Activated CD8-positive, alpha-beta memory T cell treated with anti-CD3 and anti-CD28 coated beads for 4 hours (primary cell): ENCODE data around the gene MACROD2.

Source experiments
- DNase-seq, 2 donors: peaks; one replicate each; pipeline ENCODE4 v3.0.0-alpha.2; 2020; ENCODE audit warnings: low read depth in 2 of 2

The MACROD2 gene

DNA sequence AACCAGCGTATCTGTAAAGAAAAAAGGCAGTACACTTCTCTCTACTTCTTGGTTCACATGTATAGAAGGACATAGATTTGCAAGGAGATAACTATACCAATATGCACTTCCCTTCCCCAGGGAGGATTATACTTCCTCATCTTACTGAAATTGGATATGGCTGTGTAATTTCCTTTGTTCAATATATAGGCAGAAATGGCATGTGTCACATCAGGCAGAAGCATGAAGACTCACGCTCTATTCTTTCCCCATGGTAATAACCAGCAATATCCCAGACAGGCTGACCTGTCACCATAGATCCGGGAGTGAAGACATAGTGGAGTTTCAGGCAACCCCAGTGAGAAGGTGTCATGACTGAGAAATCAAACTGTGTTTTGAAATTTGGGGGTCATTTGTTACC is 2059.7 kb downstream of the MACROD2 start:
- no peak for DNase-seq

DNA sequence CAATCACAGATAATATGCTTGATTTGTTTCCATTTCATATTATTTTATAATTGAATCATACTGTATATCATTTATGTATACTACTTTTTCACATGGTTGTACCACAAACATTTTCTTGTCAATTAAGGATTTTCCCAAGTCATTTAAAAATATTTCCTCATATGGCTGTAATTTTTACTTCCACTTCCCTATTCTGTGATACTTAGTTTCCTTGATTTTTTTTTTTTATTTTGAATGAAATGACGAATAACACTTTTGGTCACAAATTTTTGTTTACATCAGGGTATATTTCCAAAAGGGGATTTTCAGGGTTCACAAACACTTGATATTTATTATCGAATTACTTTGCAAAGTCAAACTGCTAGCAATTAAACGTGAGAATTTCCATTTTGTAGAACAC is 2062.3 kb downstream of the MACROD2 start:
- DNase-seq: no peak

DNA sequence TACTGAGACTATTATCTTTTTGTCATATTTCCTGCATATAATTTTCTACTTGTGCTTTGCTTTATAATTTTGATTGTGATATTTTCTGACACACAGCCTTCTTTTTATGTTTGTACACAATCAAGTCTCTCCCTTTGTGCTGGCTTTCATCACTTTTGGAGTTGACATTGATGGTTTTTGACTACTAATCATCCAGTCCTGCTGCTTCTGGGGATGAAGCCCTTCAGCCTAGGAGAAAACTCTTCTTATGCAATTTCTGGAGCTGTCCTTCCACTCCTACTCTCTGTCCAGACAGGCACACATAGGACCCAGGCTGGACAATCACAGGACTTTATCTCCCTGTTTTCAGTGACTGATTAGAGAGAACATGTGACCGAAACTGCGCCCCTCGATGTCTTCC is 2063.0 kb downstream of the MACROD2 start:
- no peak for DNase-seq

DNA sequence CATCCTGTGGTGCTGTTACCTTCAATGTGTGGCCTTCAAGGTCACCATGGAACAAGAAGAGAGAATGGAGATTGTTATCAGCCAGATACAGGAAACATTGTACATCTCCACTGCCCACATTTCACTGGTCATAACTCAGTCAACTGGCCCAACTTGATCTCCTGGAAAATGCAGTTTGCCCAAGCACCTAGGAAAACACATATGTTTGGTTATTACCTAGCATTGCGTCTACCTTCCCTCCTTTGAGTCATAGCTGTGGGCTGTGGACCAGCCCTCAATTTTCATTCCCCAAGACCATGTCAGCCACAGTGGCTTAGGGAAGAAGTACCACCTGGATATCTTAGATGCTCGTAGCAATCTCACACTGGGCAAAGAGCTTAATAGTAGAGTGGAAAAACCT is 2064.5 kb downstream of the MACROD2 start:
- DNase-seq: no peak

DNA sequence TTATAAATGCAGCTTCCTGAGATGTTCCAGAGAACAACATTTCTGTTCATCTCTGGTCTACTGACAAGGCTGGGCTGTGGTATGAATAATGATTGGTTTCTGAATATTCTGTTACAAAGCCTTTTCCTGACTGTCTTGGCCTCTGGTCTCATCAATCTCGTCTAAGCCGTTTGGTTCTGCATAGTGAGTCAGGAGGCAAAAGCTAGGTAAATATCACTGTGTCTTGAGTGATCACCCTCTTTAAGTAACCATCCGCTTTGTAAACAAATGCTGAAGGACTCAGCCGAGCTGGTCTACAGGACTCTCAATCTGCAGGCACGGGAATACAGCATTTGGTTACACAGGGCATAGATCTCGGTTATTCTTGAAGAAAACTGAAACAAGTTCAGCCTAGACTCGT is 2066.0 kb downstream of the MACROD2 start:
- DNase-seq: no peak

DNA sequence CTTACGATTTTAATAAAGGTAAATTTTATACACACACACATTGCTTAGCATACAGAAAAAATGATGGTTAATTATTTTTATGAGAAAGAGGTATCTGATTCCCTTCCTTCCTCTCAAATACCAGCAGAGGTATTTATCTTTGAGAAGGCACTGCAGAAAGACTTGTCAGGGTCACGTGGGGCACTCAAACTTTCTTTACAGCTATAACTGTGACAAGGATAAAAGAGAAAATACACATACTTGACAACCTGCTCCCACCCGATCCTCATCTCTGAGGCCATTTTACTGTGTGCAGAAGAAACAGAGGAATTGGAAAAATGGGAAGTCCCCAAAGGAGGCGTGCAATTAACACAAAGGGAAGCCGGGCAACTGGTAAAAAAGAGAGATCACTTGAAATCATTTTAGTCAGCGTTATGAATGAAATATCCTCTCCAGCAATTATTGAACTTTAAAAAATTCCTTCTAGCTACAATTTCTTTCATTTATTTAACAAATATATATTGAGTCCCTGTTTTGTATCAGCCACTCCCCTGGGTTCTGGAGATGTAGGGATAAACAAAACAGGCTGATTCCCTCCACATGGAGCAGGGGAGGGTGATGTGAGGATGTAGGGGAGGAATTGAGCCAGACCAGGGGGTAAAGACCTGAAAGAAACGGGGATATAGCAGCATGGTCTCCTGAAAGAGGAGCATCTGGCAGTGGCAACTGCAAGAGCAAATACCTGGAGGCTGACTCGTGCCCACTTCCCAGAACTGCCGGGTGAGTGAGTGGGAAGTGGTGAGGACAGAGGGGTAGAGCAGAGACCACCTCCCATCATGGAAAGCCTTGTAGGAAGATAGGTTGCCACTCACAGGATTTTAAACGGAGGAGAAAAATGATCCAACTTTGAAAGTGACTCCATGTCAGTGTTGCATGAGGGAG is 2067.6 kb downstream of the MACROD2 start:
- no peak for DNase-seq

DNA sequence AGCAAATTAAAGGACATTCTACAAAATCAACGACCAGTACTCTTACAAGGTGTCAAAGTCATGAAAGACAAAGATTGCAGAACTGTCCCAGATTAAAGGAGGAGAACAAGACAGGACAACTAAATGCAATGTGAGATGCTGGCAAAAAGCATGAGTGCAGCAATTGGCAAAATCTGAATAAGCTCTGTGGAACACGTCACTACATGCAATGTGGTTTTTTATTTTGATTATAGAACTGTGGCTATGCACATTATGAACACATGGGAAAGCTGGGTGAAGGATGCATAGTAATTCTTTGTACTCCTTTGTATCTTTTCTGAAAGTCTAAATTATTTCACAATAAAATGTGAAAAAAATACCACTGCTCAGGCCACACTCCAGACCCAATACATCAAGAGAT is 2068.6 kb downstream of the MACROD2 start:
- DNase-seq: no peak

DNA sequence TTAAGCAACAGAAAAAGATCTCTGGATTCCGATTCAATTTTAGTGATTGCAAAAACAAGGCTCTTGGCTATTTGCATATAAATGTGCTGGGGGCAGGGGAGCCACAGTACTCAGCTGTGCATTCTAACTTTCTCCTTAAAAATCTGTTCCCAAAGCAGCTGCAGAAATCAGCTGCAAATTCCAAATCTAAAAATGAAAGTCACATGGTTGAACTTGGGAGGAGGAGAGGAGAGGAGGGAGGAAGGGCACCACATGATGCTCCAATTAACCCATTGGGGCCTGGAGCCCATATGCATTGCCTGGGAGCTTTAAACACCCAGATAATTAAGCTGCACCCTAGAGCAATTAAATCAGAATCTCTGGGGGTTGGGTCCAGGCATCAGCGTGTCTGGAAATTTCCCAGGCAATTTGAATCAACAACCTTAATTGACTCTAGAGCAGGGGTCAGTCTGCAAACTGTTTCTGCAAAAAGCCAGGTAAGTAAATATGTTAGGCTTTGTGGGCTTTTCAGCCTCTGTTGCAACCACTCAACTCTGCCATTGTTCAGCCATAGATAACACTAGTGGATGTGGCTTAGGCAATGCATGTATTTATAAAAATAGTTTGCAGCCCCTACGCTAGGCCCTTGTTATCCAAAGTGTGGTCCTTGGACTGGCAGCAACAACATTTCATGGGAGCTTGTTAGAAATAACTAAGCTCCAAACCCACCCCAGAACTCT is 2069.8 kb downstream of the MACROD2 start:
- no peak for DNase-seq

DNA sequence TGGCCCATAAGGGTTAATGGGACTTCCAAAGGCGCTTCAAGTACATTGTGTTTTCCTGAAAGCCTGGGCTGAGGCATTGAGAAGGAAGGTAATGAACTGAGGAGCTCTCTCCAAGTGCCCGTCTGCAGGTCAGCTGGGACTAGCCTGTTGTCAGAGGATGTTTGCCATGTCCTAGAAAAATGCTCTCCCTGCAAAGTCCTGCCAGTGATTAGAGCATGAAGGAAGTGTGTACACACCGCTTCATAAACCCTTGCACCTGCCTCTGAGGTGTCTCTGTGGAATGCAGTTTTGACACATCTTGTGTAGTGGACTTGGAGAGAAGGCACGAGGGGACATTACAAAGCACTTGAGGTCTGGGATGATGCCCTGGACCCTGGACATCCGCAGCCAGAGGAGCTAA is 2071.3 kb downstream of the MACROD2 start:
- no peak for DNase-seq

DNA sequence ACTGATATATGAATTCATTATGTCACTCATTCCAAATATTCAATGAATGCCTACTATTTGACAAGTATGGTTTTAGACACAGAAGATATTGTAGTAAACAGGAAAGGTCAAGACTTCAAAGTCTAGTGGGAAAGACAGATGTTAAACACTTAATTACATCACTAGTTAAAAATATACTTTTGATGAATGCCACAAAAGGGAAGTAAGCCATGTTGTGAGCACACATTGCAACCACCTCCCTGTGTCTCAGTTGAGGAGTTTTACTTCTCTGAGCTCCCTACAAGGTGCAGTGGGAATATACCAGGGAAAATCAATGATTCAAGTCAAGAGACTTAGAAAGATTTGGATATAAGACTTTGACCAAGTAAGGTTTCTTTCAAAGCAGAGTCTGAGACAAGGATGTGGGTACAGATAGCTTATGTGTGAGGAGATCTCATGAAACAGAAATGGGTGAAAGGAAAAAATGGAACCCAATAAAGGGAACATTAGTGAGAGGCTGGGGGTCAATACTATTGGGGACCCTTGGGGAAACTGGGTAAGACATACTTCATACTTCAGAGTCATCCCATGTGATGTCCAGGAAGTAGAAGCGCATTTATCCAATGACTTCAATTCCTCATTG is 2074.2 kb downstream of the MACROD2 start:
- DNase-seq: no peak

DNA sequence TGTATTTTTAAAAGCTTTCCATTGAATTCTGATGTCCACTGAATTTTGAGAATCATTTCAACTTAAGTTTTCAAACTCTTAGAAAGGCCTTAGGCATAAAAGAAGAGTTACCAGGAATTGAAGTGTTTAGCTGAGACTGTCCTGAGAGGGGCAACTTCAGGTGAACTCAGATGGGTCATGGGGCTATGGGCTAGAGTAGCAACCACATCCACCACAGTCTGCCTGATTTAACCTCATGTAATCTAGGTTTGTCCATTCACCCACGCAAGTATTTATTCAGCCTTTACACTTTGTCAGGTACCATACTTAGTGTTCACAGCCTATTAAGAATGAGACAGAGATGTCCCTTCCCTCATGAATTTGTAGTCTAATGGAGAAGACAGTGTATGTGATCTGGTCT is 2076.9 kb downstream of the MACROD2 start:
- DNase-seq: no peak

DNA sequence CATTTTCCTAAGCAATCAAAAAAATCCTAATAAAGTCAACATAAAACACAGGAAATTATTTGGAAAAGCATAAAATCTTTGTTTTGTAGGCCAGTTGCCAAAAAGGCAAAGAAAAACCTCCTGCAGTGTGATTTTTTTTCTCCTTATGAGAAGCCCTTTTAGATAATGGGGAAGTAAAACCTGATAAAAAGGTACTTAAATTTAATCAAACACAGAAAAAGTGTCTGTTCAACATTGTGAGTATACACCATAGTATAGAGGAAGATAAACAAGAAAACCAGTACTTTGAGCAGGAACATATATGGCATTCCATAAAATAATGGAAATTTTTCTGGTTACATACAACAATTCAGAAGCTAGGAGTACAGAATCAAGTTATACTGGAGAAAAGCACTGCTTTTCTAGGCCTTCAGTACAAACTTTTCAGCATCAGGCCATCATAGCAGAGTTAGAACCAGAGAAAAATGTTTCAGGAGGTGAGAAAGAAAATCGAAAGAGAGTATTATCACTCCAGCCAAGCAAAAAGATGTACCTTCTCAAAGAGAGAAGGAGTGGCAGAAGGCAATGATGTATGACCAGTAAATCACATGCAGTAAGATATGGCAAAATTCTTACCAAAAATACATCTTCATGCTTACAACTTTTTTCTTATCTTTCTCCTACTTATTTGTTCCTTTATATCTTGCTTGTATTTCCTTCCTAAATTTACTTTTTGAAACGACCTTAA is 2083.0 kb downstream of the MACROD2 start:
- no peak for DNase-seq

DNA sequence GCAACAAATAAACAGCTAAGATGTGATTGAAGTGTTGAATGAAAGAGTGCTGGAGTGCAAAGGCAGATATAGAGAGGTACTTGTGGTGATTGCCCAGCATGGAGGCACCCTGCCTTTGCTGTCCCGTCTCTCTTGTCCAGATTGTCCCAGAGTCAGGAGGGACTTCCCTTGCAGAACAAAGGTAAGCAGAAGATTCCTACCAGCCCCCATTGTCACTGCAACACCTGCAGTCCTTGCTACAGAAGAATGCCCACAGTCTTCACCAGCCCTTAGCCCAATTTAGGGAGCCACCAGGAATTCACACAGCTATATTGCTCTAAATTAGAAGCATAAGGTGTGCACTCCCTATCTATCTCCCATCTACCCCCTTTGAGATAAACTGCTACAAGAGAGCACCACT is 2086.1 kb downstream of the MACROD2 start:
- no peak for DNase-seq

DNA sequence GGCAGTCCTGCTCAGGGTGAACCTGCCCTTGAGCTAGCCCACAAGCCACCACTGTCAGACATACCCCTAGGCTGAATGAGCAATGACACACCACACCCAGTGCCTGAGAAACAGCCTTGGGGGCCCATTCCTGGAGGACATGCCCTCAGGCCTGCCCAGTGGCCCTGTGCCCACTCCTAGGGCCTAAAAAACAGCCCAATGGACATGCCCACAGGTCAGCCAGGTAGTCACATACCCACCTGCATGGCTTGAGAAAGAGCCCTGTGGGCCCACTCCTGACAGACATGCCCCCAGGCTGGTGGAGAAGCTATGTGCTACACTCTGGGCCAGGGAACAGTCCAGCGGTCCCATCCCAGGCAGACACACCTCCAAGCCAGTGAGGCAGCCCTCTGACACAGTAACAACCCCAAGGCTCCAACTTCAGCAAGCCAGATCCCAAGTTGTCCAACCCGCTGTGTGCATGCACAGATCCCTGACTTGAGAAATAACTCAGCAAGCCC is 2086.8 kb downstream of the MACROD2 start:
- DNase-seq: no peak

DNA sequence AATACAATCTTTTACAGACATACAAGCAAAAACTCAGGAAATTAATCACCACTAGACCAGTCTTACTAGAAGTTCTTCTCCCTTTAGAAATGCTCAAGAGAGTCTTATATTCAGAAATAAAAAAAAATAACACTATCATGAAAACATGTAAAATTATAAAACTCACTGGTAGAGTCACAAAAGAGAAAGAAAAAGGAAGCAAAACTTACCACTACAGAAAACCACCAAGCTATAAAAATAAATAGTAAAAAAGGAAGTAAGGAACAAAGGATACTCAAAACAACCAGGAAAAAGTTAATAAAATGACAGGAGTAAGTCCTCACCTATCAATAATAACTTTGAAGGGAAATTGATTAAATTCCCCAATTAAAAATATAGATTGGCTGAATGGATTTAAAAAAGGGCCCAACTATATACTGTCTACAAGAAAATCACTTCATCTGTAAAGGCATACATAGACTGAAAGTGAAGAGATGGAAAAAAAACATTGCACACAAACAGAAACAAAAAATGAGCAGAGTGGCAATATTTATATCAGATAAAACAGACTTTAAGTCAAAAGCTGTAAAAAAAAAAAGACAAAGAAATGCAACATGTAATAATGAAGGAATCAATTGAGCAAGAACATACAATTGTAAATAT is 2088.4 kb downstream of the MACROD2 start:
- no peak for DNase-seq

DNA sequence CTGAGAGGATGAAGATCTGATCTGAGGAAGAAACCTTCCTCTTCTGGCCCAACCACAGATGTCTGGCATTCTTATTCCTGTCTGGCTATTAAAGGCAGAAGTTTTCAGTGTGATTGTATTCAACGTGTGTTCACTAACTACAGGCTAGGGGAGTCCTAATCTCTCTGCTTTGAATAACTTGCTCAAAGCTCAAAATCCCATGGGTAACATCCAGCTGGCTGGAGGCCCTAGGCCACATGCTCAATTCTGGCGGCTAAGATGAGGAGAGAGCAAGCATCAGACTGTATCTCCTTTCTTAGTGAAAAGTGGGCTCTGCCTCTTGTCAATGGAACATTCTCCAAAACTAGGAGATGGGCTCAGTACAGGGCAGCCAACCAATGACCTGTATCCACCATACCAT is 2099.9 kb downstream of the MACROD2 start:
- no peak for DNase-seq

DNA sequence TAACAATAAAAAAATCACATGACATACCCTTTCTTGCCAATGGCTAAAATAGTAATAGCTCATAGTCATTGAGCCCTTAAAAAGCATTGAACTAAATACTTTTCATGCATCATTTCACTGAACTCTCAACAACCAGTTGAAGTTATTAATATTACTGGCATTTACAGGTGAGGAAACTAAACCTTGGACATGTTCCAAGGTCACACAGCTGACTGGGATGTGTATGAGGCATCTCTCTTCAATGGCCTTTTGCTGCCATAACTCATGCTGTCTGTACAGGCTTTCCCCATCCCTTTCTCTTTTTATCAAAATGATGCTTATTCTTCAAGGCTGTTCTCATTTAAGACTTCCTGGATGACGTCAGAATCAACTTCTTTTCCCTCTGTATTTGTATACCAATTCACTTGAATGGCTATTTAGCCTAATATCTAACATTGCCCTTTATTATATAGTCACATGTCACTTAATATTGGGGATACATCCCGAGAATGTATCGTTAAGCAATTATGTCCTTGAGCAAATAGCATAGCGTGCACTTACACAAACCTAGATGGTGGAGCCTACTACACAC is 2101.5 kb downstream of the MACROD2 start:
- DNase-seq: no peak

DNA sequence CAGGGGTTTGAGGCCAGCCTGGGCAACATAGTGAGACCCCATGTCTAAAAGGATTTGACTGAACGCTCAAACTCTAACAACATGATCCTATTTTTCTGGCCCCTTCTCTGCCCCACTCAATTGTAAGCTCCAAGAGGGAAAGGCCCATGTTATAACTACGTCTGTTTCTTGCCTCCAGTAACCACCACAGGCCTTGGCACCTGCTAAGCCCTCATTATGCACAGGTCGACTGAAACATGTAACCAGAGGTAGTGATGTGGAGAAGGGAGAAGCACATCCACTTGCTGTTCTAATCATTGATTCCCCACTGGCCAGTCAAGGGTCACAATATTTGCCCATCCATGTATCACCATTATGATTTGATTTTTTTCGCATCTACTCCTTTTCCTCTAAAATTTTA is 2102.5 kb downstream of the MACROD2 start:
- no peak for DNase-seq

DNA sequence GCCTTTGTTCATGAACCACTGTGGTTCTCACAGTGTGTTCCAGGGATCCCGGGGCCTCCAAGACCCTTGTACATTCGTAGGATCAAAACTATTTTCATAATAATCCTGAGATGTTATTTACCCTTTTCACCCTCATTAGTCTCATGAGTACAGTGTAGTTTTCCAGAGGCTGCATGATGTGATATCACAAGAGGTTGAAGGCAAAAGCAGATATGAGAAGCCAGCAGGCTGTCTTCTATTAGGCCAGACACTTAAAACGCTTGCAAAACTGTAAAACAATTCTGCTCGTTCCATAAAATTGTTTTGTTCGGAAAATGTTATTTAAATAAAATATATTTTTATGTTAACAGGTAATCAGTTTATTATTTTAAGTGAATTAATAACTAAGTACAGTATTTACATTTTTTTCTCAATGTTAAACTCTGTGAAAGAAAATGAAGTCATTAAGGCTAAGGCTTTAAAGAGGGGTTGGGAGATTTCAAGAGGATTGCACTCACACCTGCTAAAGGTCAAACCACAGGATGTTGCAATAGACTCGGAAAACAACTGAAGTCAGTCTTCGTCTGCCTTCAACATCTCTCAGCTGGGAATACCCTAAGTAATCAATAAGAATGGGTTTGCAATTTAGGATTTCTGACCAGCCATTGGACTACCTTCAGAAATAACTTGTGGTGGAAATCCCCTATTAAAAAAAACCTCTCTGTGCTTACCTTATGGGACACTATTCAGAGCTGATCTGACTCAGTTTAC is 2103.7 kb downstream of the MACROD2 start:
- no peak for DNase-seq

DNA sequence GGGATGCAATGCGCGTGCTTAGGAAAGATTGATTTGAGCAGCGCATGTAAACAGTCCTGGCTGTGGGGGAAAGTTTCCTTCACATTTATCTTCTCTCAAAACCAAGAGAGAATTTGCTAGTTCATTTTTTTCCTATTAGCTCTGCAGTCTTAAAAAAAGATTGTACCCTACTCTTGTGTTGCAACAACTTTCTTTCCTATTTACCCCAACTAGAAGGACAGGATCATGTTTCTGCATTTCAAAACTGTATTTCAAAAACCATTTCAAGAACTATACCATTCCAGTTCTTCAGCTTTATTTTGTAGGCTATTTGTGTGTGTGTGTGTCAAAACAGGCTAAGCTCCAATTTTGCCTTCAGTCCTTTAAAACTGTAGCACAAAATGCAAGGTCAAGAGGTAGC is 2104.8 kb downstream of the MACROD2 start:
- no peak for DNase-seq
